HG03039 (cell line): ENCODE measurements around the gene INSYN2A.

Experiments used
- ATAC-seq: cut with Tn5 transposase; IDR thresholded peaks from one replicate; pipeline ENCODE4 v1.9.1; 2021; ENCODE audit warnings: mild to moderate bottlenecking, moderate library complexity; ENCODE audit not compliant: unreplicated experiment

Gene INSYN2A, protein sequence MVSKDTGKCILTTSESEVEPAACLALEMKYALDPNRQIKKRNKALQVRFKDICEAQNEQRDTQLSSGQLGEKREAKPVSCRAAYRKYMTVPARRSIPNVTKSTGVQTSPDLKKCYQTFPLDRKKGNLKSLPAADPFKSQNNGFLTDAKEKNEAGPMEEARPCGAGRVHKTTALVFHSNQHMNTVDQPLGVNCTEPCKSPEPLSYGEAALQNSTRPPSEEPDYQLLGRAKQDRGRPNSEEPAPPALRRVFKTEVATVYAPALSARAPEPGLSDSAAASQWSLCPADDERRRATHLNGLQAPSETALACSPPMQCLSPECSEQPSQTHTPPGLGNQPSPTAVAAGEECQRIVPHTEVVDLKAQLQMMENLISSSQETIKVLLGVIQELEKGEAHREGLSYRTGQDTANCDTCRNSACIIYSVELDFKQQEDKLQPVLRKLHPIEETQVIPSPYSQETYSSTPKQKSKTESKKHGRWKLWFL

DNA sequence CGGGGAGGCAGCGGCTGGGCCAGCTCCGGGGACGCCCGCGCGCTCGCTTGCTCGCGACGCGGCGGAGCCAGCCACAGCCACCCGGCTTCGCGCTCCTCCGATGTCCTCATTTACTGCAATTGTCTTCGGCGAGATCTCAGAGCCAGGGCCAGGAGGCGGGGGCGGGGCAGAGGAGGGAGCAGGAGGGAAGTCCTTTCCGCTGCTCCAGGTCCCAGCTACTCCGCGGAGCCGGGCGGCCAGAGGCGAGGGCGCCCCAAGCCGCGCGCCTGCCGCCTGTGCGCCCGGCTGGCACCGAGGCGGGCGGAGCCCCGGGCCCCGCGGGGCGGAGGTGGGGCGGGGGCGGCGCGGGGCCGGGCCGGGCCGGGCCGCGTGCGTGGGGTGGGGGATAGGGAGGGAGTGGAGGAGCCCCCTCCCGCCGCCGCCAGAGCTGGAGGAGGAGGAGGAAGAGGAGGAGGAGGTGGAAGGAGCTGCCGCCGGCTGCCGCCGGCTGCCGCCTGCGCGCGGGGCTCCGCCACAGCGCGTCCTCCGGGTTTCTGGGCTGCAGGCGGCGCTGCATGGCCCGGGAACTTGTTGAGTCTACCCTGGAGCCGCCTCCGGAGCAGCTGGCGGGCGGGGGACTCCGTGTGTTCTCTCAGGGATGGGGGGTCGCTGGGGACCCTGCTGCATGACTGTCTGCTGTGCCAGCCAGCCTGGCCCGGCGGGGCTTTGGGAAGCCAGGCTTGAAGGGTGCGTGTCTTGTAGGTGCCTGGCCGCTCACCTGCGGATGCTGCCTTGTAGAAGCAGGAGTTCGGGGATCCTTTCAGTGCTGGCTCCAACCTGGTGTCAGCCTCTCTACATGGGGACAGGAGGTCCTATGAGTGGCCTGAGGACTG, at the start of gene INSYN2A:
INSYN2A (minus strand) TSS at position 310 of the 872 bp plus-strand sequence. CDS start 20,196 bp downstream, outside the sequence.
- ATAC-seq = no peak

DNA sequence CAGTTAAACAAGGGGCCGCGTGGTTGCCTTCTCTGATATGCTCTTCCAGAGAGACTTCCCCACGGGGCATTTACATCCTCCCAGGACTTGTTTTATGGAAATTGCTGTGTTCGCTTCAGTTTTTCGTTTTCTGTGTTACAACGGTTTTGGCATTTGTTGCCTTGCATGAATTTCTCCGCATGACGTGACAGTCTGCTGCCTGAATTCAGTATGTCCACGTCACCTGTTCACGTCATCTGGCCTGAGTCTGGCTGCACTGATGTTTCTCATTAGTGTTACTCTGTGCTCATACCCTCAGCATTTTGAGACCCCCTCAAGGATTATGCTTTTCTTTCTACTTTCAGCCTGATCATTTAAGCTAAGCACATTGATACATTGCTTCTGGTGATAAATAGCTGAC, 49.1 kb upstream of the INSYN2A start:
- no peak for ATAC-seq

DNA sequence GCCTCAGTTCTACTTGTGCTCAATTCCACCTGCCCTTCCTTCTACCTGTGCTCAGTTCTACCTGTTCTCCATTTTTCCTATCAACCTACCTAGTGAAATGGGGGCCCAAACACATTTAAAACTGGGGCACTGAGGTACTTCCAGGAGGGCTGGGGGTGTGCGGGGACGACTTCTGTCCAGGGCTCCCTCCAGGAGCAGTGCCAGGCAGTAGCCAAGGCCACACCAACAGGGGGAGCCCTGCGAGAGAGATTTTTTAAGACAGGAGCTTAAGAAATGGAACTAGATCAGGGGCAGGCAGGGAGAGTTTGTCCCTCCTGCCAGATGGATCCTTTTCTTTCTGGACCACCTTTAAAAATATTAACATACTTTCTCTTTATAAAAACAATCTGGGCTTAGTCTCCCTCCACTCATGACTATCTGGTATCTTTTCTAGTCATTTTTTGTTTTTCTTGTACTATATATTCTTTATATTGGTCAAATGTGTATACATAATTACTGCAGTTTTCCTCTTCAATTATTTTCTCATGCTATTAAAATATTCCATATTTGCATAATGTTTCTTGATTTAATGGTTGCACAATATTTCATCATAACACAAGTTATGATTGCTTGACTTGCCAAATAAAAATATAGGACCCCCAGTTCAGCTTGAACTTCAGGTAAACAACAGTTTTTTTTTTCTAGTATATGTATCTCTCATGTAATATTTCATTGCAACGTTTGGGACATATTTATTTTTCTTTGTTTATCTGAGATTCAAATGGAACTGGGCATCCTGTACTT, 47.3 kb upstream of the INSYN2A start:
- ATAC-seq = no peak

DNA sequence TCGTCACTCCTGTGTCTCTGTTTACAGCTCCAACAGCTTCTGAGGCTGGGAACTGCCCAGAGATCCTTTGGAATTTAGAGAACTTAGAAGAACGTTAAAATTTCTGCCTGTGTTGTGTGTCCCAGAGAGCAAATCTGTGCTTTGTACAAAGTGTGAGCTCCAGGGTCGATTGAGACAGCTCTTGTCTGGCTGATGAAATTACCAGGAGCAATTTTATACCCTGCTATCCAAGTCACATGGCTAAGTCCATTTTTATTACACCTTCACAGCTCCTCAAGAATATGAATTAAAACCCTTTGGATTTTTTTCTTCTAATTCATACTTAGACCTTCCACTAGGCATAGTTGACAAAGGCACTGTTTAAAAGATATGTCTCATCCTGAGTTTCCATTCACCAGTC, 46.5 kb upstream of the INSYN2A start:
- no peak for ATAC-seq

DNA sequence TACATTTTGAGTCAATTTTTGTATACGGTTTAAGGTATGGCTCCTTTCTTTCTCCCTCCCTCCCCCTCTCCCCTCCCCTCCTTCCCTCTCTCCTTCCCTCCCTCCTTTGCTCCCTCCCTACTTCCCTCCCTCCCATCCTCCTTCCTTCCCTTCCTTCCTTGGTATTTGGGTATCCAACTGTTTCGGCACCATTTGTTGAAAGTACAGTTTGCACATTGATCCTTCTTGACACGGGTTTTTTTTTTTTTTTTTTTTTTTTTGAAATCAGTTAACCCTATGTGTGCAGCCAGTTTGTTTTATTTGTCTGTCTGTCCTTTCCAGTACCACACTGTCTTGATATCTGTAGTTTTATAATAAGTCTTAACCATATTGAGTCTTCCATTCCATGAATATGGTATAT, 39.9 kb upstream of the INSYN2A start:
- ATAC-seq = no peak

DNA sequence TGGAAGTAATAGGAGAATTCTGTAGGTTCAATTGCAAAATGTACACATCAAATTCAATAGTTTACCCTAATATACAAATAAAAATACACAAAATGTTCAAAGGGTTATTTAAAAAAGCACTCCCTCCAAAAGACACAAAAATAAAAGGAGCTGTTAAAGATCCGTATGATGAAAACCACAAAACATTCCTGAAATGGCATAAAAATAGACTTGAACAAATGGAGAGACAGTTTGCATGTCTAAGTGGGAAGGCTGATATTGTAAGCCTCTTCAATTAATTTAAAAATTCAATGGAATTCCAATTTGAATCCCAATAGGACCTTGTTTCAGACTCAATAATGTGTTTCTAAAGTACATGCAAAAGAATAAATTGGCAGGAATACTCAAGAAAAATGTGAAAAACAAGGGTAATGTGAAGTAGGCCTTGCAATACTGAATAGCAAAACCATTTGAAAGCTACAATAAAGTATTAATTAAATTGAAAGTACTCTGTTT, 38.0 kb upstream of the INSYN2A start:
- no peak for ATAC-seq

DNA sequence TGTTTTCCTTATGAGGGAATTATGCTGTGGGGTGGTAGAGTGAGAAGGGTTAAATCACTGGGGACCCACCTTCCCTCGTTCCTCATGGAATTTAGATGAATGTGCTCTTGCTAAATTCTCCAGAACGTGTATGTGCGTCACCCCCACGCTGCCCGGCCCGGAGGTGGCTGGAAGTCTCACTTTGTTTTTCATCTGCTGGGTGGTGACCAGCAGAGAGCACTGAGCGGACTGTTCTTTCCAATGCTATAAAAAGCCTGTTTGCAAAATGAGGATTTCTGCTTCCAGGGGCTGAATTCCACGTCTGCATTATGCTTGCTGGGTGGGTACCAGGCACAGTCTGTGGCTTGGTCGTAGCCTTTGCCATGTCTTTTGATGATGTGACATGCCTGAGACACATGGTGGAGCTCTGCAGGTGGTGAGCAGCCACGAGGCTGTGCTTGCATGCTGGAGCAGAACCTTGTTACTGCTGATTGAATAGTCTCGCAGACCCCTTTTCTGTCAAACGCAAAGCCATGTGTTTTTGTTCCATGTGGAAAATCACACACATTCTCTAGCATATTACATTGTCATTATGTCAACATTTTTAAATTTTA, 31.9 kb upstream of the INSYN2A start:
- ATAC-seq = no peak

DNA sequence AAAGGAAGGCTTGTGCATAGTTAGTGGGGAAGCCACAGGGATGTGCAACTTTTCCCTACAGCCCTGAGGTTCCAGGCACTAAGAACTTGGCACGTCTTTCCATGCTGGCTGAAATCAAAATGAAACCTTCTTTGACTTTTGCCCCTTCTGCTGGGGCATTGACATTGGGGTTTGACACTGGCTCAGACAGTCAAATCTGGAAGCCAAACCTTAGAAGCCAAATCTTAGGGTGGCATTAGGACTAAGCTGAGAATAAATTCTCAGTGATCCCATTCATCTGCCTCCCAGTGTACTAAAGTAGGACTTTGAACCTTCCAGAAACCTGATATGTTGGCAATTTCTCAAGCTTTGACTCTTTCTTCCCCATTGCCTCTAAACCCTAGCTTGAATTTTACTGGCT, 31.3 kb upstream of the INSYN2A start:
- no peak for ATAC-seq

DNA sequence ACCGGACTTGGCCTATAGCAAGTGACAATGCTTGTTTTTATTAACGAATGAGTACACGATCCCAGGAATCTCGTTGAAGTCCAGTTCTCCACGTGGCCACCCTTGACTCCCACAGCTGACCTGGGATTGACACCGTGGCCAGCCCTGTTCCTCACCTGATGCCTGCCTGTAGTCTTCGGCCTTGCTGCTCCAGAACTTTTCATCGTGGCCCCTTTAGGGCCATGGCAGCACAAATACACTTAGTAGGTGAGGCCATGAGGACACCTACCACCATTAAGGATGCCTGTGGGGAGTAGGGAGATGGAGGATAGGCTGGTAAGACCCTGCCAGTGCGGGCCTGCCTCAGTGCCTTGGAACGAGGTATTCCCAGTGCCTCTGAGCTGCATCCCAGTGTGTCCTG, 30.6 kb upstream of the INSYN2A start:
- ATAC-seq = no peak

DNA sequence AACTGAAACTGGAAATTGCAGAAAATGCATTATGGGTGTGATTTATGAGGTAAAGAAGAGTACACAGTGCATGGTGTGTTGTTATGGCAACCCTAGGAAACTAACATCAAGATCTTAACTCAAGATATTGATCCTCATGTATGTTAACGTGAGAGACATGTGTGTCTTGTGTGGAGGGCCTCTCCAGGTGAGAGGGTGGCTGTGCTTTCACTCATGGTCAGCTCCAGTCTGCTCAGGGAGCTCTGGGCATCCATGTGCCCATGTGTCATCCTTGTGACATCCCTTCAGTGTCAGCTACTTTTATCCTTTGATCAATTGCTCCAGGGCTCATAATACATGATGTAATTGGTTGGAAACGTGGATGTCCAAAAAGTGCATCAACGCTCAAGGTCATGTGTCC, 24.9 kb upstream of the INSYN2A start:
- ATAC-seq = no peak

DNA sequence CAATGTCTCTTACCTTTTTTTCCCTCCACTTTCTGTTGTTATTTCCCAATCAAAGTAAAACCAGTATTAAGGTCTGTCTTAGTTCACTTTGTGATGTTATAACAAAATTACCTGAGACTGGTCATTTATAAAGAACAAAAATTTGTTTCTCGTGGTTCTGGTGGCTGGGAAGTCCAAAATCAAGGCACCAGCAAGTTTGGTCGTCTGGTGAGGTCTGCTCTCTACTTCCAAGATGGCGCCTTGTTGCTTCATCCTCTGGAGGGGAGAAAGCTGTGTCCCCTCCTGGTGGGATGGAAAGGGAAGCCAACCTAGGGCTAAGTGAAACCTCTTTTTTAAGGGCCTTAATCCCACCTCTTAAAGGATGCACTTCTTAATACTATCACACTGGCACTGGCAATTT, 22.3 kb upstream of the INSYN2A start:
- ATAC-seq = no peak

DNA sequence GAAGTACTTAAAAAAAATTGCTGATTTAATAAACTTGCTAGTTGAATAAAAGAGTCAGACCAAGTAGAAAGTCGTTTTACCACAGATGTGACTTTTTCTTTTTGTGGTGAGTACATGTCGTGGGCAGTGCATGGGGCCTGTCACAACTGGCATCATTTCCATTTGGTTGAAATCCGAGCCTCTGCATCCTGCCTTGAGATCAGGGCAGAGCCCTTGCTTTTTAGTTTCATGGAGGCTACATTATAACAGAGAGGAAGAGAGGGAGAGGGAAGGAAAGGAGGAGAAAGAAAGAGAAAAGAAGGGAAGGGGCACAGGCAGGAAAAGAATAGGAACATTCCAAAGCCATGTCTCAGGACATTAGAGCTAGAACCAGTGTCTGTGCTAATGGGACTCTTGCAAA, 20.4 kb upstream of the INSYN2A start:
- no peak for ATAC-seq

DNA sequence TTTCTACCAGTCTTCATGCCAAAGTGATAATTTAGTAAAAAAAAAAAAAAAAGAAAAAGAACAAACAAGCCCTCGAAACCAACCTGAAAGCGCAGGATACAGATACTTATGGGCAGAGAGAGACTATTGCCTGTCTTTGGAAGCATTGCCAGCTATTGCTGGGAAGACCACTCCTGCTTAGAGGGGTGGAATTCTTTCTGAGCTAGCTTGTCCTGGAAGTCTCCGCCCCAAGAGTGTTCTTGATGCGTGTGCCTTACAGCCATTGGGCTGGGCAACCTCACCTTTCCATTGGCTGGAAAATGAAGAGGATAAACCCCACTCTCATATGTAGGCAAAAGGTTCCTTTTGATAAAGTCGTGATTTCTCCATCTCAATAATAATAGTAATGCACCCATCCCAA, 19.9 kb upstream of the INSYN2A start:
- no peak for ATAC-seq

DNA sequence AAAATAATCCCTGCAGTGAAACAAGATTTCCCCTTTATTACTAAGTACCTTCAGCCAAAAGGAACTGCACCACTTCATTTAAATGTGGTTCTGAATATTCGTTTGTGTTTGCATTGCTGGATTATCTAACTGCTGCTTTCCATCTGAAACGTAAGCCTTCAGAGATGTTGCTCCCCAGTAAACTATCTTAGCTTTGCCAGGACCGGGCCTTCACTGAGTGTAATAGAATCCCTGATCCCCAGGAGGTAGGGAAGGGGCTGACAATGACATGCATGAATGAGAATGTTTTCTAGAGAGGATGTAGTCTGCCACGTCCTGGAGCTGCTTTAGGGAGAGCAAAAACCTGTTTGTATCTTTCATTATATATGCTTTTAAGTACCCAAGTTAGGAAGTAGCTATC, 19.5 kb upstream of the INSYN2A start:
- no peak for ATAC-seq

DNA sequence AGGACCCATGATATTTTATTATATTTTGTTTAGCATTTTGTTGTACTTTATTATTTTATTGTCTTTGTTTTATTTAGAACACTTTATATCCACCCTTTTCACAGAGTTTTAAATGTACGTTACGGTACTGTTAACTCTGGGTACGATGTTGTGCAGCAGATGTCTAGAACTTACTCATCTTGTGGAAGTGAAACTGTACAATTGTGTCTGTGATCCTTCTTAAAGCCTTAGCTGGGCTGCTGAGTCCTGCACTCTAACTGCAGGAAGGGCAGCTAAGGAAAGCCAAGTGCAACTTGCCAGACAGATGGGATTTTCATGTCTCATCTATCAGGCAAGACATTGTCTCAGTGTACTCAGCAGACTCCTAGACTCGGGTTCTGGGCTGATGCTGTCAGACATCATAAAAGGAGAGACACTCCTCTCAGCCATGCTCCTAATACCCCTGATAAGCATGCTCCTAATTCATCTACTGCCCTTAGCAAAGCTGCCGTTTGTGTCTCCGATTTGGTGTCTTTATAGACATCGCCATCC, 14.6 kb upstream of the INSYN2A start:
- no peak for ATAC-seq

DNA sequence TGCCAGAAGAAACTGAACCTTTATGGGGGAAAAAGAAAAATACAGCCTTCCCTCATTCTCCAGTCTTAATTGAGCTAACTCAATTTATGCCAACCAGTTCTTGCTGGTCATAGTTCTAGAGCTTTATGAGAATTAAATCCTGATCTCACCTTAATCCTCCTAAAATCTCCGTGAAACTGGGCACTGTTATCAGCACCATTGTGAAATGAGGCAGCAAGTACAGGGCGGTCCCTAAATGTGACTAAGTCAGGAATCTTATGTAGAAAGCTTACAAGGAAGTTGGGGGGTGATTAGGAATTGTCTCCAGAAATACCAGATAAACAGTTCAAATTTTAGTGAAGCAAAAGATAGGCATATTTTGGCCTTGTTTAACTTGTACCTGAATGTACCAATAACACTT, 10.7 kb upstream of the INSYN2A start:
- ATAC-seq = no peak

DNA sequence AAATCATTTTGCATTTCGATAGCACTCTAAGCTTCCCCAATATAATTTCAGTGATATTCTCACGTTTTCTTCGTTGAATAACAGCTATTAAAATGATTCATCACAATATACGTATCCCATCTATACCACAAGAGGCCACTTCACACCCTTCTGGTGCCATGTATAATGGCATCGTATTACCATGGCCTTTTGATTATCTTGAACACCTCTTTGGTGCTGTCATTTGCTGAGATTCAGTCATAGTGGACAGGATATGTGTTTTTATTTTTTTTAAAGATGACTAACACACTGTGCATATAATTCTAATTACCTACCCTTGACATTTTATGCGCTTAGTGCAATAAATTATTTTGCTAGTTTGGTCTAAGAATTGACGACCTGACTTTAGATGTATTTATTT, 6.7 kb upstream of the INSYN2A start:
- ATAC-seq = no peak

DNA sequence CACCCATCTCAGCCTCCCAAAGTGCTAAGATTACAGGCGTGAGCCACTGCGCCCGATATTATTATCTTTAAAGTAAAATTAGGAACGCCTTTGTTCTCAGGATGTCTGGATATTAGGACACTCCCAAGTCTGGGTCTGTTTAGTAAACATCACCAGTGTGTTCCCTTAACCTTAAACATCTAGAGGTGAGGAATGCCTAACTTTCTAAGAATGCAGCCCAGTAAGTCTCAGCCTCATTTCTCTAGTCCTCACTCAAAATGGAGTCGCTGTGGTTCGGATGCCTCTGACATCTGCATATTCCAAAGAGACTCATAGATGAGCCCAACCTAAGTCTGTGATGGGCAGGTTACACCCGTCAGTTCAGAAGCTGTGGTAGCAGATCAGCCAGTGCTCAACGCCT, 4.3 kb upstream of the INSYN2A start:
- no peak for ATAC-seq

DNA sequence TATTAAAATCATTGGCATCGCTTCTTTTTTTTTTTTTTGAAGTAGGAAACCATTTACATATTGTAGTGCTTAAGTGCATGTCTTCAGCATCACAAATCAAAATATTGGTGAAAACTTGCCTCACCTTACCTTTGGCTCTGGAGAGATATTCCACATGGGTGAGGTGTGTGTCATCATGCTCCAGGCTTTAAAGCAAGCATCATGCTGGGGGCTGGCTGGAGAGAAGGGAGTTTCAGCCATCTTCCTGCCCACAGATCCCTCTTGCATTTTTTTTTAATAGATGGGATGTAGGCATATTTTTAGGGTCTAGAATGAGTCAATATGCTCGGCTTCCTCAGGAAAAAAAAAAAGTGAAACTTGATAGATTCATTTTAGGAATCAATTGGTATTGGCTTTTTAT, 2.3 kb upstream of the INSYN2A start:
- no peak for ATAC-seq

DNA sequence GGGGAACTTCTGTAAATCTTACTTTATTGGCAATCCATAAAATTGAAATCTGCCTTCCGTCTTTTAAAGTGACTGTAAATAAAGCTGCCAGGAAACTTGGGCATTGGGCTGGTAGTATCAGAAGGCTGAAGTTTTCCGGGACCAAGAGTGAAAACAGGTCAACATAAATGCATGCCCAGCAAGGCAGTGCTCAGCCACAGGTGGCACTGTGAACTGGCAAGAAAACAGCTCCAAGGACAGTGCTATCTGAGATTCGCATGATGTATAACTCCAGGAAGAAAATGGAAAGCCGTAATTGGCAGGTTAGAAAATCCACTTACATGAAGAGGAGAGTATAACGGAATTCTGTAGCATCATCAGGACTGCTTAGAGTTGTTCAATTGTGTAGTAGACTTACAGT, 1.9 kb upstream of the INSYN2A start:
- no peak for ATAC-seq

DNA sequence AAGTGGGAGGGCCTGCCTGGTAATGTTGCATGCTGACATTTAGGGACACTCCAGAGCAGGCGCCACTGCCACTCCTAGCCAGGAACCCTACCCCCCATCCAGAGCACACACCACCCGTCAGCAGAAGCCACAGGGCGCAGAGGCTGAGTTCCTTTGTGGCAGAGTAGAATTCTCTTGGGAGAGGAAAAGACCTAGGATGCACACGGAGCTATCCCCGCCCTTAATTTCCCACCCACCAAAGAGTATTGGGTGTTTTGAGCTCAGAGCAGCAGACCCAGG, 702 bp upstream of the INSYN2A start:
- ATAC-seq = no peak
